Neutrophil (primary cell): ENCODE results near the gene PTK6.
"Not testable (repeated sequence)": the region's sequence is repeated elsewhere in the genome, so short reads cannot be mapped to it uniquely, and the experiment has no call there.

Source experiments
- H3K27ac ChIP-seq: fragments of 200-600 bp; sonication (generic); 2 replicates; pipeline ENCODE4 v1.5.1; 2016; ENCODE audit warnings: mild to moderate bottlenecking, moderate library complexity
- H3K27me3 ChIP-seq: fragments of 200-600 bp; sonication (generic); 2 replicates; pipeline ENCODE4 v1.6.0; 2016; ENCODE audit warnings: mild to moderate bottlenecking
- H3K36me3 ChIP-seq: fragments of 200-600 bp; sonication (generic); 2 replicates; pipeline ENCODE4 v1.5.1; 2017
- H3K4me1 ChIP-seq, 2 experiments: fragments of 200-600 bp in 1 of 2; sonication (generic) in 1 of 2; 1 replicate in 1 of 2; 2 replicates in 1 of 2; pipeline versions ENCODE4 v1.5.1 to v1.6.1; 2013 to 2016; ENCODE audit warnings: low read depth in 1 of 2, low read length in 1 of 2, mild to moderate bottlenecking in 1 of 2, moderate library complexity in 1 of 2; ENCODE audit not compliant: control insufficient read depth in 1 of 2, insufficient read depth in 1 of 2
- H3K4me3 ChIP-seq, 2 experiments: fragments of 200-600 bp in 1 of 2; sonication (generic) in 1 of 2; 1 replicate in 1 of 2; 2 replicates in 1 of 2; pipeline ENCODE4 v1.5.1; 2013 to 2016; ENCODE audit warnings: low read depth in 1 of 2, low read length in 1 of 2, mild to moderate bottlenecking in 1 of 2, moderate library complexity in 1 of 2
- H3K9me3 ChIP-seq: fragments of 200-600 bp; sonication (generic); 2 replicates; pipeline ENCODE4 v1.5.1; 2016
- TF ChIP-seq, protein P1 (sequence below): fragments of 200-600 bp; sonication (generic); IDR thresholded peaks from 2 replicates; pipeline ENCODE4 v1.5.1; 2016; ENCODE audit warnings: antibody characterized with exemption

The PTK6 gene

GRCh38 chr20:63563225-63563935 is 26.2 kb upstream of the PTK6 start:
- Histone ChIP-seq H3K4me1 (peaks cover 19% of the 10 kb centered on the region in 2 experiments), H3K36me3 (peaks cover 94% of the 10 kb centered on the region), H3K27me3 (peaks cover 10% of the 10 kb centered on the region), H3K9me3 (peaks cover 2% of the 10 kb centered on the region), H3K4me3 (no peak overlapping the region), H3K27ac (no peak overlapping the region)
- TF ChIP-seq, protein P1, sequence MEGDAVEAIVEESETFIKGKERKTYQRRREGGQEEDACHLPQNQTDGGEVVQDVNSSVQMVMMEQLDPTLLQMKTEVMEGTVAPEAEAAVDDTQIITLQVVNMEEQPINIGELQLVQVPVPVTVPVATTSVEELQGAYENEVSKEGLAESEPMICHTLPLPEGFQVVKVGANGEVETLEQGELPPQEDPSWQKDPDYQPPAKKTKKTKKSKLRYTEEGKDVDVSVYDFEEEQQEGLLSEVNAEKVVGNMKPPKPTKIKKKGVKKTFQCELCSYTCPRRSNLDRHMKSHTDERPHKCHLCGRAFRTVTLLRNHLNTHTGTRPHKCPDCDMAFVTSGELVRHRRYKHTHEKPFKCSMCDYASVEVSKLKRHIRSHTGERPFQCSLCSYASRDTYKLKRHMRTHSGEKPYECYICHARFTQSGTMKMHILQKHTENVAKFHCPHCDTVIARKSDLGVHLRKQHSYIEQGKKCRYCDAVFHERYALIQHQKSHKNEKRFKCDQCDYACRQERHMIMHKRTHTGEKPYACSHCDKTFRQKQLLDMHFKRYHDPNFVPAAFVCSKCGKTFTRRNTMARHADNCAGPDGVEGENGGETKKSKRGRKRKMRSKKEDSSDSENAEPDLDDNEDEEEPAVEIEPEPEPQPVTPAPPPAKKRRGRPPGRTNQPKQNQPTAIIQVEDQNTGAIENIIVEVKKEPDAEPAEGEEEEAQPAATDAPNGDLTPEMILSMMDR: no peak

DNA sequence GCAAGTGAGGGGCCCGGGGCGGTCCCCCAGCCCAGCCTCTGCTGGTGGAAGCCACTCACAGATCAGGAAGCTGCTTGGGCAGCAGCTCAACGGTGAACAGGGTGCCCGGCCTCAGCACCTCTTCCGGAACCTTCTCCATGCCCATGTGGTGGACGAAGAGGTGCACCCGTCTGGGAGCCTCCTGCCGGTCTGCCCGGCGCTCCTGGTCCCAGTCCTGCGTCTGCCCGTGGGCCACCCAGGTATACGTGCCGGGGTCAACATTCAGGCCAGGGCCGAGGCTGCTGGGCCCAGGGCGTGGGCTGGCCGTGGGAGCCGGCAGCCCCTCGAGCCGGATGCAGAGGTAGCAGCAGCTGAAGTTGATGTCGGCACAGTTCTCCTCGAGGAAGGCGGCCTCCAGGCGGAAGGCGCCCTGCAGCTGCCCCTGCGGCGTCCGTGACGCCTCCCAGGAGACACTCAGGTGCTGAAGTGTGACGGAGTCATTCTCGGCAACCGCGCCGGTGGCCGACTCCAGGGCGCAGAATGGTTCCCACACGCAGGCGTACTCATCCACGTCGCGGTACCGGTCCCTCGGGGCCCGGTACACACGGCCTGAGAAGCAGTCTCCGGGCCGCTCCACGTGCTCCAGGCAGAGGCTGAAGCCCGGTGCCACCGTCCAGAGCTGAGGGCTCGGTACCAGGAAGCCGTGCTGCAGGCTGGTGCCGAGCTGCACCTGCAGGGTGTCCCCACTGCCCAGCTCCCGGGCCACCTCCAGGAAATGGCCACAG is 25.5 kb upstream of the PTK6 start:
- Histone ChIP-seq H3K27me3 (peaks cover 10% of the 10 kb centered on the region), H3K4me3 (no peak overlapping the region), H3K27ac (no peak overlapping the region), H3K36me3 (peaks cover 98% of the 10 kb centered on the region), H3K4me1 (peaks cover 12% of the 10 kb centered on the region in 2 experiments), H3K9me3 (peaks cover 2% of the 10 kb centered on the region)
- TF ChIP-seq, protein P1: no peak

- TF ChIP-seq, protein P1: no peak
- Histone ChIP-seq H3K9me3 (peaks cover 2% of the 10 kb centered on the region), H3K27ac (no peak overlapping the region), H3K36me3 (peaks cover 100% of the 10 kb centered on the region), H3K27me3 (peaks cover 11% of the 10 kb centered on the region), H3K4me1 (peaks cover 3 to 4% of the 10 kb centered on the region in 2 experiments), H3K4me3 (no peak overlapping the region)
Observed at GRCh38 chr20:63561624-63562396, 24.6 kb upstream of the PTK6 start.

GRCh38 chr20:63560856-63561609 is 23.9 kb upstream of the PTK6 start:
- TF ChIP-seq, protein P1: no peak
- peaks cover 99% of the 10 kb centered on the region for H3K36me3 ChIP-seq
- no peak overlapping the region for H3K4me3 ChIP-seq
- no peaks in the 10 kb centered on the region for H3K4me1 ChIP-seq
- peaks cover 2% of the 10 kb centered on the region for H3K9me3 ChIP-seq
- H3K27ac ChIP-seq: no peak overlapping the region
- peaks cover 16% of the 10 kb centered on the region for H3K27me3 ChIP-seq

GRCh38 chr20:63560333-63560805 is 23.2 kb upstream of the PTK6 start:
- Histone ChIP-seq H3K27me3 (peaks cover 16% of the 10 kb centered on the region), H3K4me3 (no peak overlapping the region), H3K36me3 (peaks cover 99% of the 10 kb centered on the region), H3K4me1 (no peaks in the 10 kb centered on the region), H3K27ac (no peak overlapping the region), H3K9me3 (peaks cover 2% of the 10 kb centered on the region)
- TF ChIP-seq, protein P1: no peak

GRCh38 chr20:63559485-63560332 is 22.5 kb upstream of the PTK6 start:
- not testable (repeated sequence) for H3K27ac ChIP-seq, H3K4me3 ChIP-seq, H3K9me3 ChIP-seq, H3K4me1 ChIP-seq
- Histone ChIP-seq H3K36me3 (peaks cover 92% of the 10 kb centered on the region), H3K27me3 (peaks cover 21% of the 10 kb centered on the region)
